Stomach (tissue), 4 donors: ENCODE results near the gene ERC1.
"Not testable (repeated sequence)": the region's sequence is repeated elsewhere in the genome, so short reads cannot be mapped to it uniquely, and the experiment has no call there.

Experiments used
- EP300 ChIP-seq: sonication (generic); formaldehyde crosslinking; IDR thresholded peaks from one replicate; pipeline ENCODE4 v1.6.1; 2017; ENCODE audit warnings: antibody characterized with exemption
- POLR2A ChIP-seq, 4 donors: fragments of 450-650 bp; IDR thresholded peaks; one replicate each; pipeline ENCODE4 v1.6.1; 2016; ENCODE audit warnings: antibody characterized with exemption in 4 of 4, control low read depth in 2 of 4, mild to moderate bottlenecking in 1 of 4, moderate library complexity in 1 of 4
- POLR2AphosphoS5 ChIP-seq, 3 donors: sonication (generic); formaldehyde crosslinking; IDR thresholded peaks; one replicate each; pipeline ENCODE4 v1.6.1; 2016; ENCODE audit warnings: antibody characterized with exemption in 3 of 3
- TF ChIP-seq, protein P1 (sequence below), 7 experiments: fragments of 450-650 bp in 4 of 7; fragments of 200-600 bp in 3 of 7; sonication (generic) in 3 of 7; IDR thresholded peaks; one replicate each; pipeline ENCODE4 v1.5.1; 2016 to 2019; ENCODE audit warnings: antibody characterized with exemption in 7 of 7, control low read depth in 2 of 7, mild to moderate bottlenecking in 1 of 7

DNA sequence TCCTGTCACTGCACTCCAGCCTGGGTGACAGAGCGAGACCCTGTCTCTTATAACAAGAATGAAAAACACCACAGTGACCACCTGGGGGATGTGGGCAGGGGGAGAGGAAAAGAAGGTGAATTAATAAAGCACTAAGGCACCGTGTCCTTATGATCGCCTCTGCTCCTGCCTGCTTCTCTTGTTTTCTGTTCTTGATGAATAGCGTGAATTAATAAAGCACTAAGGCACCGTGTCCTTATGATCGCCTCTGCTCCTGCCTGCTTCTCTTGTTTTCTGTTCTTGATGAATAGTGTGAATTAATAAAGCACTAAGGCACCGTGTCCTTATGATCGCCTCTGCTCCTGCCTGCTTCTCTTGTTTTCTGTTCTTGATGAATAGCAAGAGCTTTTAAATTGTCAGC lies 60.6 kb downstream of the ERC1 start:
- TF ChIP-seq POLR2AphosphoS5 (IDR thresholded peaks at IDR 0.05); POLR2A (IDR thresholded peaks at IDR 0.05); EP300: not testable (repeated sequence)
- TF ChIP-seq, protein P1, sequence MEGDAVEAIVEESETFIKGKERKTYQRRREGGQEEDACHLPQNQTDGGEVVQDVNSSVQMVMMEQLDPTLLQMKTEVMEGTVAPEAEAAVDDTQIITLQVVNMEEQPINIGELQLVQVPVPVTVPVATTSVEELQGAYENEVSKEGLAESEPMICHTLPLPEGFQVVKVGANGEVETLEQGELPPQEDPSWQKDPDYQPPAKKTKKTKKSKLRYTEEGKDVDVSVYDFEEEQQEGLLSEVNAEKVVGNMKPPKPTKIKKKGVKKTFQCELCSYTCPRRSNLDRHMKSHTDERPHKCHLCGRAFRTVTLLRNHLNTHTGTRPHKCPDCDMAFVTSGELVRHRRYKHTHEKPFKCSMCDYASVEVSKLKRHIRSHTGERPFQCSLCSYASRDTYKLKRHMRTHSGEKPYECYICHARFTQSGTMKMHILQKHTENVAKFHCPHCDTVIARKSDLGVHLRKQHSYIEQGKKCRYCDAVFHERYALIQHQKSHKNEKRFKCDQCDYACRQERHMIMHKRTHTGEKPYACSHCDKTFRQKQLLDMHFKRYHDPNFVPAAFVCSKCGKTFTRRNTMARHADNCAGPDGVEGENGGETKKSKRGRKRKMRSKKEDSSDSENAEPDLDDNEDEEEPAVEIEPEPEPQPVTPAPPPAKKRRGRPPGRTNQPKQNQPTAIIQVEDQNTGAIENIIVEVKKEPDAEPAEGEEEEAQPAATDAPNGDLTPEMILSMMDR (IDR thresholded peaks at IDR 0.05): not testable (repeated sequence)
